ENCODE data around the gene KLK12.

Gene KLK12

GRCh38 chr19:51078731-51079130 is 43.9 kb upstream of the KLK12 start:
- no peaks in the 10 kb centered on the region for H3K9me3 ChIP-seq (ENCODE audit: control insufficient read depth, insufficient read depth, low read depth, low read length)
- no peaks in the 10 kb centered on the region for H3K36me3 ChIP-seq (ENCODE audit: control insufficient read depth in 2 of 2, insufficient read depth in 1 of 2, low read length in 2 of 2)
- no peaks in the 10 kb centered on the region for H3K4me1 ChIP-seq (ENCODE audit: control insufficient read depth, insufficient read depth, low read length)
- CTCF ChIA-PET = interaction anchor here (1.3 kb wide), 1 partner anchor 16 kb away, joined by 6 read pairs; no protein-coding TSS in a partner anchor
- POLR2A ChIA-PET = no interaction called here
- H3K4me3 ChIP-seq (ENCODE audit: low read depth, low read length) = no peak overlapping the region
- TF ChIP-seq ZBTB49 (tag by site-specific recombination; IDR thresholded peaks at IDR 0.05; ENCODE audit: low read depth) = no peak
- TF ChIP-seq, protein P1, sequence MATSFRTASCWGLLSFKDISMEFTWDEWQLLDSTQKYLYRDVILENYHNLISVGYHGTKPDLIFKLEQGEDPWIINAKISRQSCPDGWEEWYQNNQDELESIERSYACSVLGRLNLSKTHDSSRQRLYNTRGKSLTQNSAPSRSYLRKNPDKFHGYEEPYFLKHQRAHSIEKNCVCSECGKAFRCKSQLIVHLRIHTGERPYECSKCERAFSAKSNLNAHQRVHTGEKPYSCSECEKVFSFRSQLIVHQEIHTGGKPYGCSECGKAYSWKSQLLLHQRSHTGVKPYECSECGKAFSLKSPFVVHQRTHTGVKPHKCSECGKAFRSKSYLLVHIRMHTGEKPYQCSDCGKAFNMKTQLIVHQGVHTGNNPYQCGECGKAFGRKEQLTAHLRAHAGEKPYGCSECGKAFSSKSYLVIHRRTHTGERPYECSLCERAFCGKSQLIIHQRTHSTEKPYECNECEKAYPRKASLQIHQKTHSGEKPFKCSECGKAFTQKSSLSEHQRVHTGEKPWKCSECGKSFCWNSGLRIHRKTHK (tag by site-specific recombination; IDR thresholded peaks at IDR 0.05) = no peak
- TF ChIP-seq, protein P2, sequence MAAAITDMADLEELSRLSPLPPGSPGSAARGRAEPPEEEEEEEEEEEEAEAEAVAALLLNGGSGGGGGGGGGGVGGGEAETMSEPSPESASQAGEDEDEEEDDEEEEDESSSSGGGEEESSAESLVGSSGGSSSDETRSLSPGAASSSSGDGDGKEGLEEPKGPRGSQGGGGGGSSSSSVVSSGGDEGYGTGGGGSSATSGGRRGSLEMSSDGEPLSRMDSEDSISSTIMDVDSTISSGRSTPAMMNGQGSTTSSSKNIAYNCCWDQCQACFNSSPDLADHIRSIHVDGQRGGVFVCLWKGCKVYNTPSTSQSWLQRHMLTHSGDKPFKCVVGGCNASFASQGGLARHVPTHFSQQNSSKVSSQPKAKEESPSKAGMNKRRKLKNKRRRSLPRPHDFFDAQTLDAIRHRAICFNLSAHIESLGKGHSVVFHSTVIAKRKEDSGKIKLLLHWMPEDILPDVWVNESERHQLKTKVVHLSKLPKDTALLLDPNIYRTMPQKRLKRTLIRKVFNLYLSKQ (tag by site-specific recombination; IDR thresholded peaks at IDR 0.05; ENCODE audit: borderline replicate concordance) = no peak
- TF ChIP-seq ZNF155 (tag by site-specific recombination; IDR thresholded peaks at IDR 0.05) = no peak
- no peak for TF ChIP-seq PRDM4 (tag by site-specific recombination; IDR thresholded peaks at IDR 0.05)
- TF ChIP-seq ZNF624 (tag by site-specific recombination; IDR thresholded peaks at IDR 0.05) = no peak
- no peak for TF ChIP-seq ZNF146 (tag by site-specific recombination; IDR thresholded peaks at IDR 0.05)
- no peak for TF ChIP-seq ZNF544 (tag by site-specific recombination; IDR thresholded peaks at IDR 0.05)
- H3K27ac ChIP-seq (ENCODE audit: extremely low read depth, low read depth, low read length) = no peak overlapping the region

DNA sequence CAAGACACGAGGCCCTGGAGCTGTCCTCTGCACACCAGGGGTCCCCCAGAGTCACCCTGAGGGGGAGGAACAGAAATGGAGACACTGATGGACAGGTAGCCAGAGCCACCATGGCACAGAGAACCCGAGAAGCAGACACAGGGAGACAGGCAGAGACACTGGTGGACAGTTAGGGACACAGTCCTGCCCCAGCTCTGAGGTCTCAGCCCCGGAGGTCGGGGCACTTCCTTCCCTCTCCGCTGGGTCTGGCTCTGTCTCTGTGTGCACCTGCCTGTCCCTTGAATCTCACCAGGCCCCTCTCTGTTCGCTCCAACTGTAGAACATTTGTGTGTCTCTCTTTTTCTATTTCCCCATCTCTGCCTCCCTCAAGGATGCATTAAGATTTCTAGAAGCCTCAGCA is 43.3 kb upstream of the KLK12 start:
- Histone ChIP-seq H3K36me3 (ENCODE audit: control insufficient read depth in 2 of 2, insufficient read depth in 1 of 2, low read length in 2 of 2) (no peaks in the 10 kb centered on the region), H3K4me3 (ENCODE audit: low read depth, low read length) (no peak overlapping the region), H3K27ac (ENCODE audit: extremely low read depth, low read depth, low read length) (no peak overlapping the region), H3K9me3 (ENCODE audit: control insufficient read depth, insufficient read depth, low read depth, low read length) (no peaks in the 10 kb centered on the region; the same call in 1 of the 2 replicates), H3K4me1 (ENCODE audit: control insufficient read depth, insufficient read depth, low read length) (no peaks in the 10 kb centered on the region)
- ChIA-PET CTCF (interaction anchor here (0.5 kb wide), 1 partner anchor 16 kb away, joined by 3 read pairs; no protein-coding TSS in a partner anchor), POLR2A (no interaction called here)
- TF ChIP-seq ZNF350 (tag by site-specific recombination; IDR thresholded peaks at IDR 0.05) (no peak), HIC1 (tag by site-specific recombination; IDR thresholded peaks at IDR 0.05) (no peak), GLI4 (tag by site-specific recombination; IDR thresholded peaks at IDR 0.05) (no peak), SCRT2 (tag by site-specific recombination; IDR thresholded peaks at IDR 0.05) (no peak), ZNF280C (tag by site-specific recombination; IDR thresholded peaks at IDR 0.05) (no peak), SCRT1 (tag by site-specific recombination; IDR thresholded peaks at IDR 0.05; ENCODE audit: borderline replicate concordance) (no peak), ZNF658 (tag by site-specific recombination; IDR thresholded peaks at IDR 0.05) (no peak), ZNF530 (tag by site-specific recombination; IDR thresholded peaks at IDR 0.05; ENCODE audit: low read depth) (no peak), ZNF747 (tag by site-specific recombination; IDR thresholded peaks at IDR 0.05) (no peak), GFI1B (tag by site-specific recombination; IDR thresholded peaks at IDR 0.05) (no peak), ZNF214 (tag by site-specific recombination; IDR thresholded peaks at IDR 0.05; ENCODE audit: borderline replicate concordance) (no peak), ZNF341 (tag by site-specific recombination; IDR thresholded peaks at IDR 0.05; ENCODE audit: low read depth) (no peak), ZNF48 (tag by site-specific recombination; IDR thresholded peaks at IDR 0.05) (no peak), WT1 (tag by site-specific recombination; IDR thresholded peaks at IDR 0.05) (no peak), REPIN1 (tag by site-specific recombination; IDR thresholded peaks at IDR 0.05; ENCODE audit: low read depth) (no peak), ZNF548 (tag by site-specific recombination; IDR thresholded peaks at IDR 0.05) (no peak)
